ENCODE measurements around the gene NEGR1. TPM values are rescaled to one million over a fixed set of nuclear protein-coding genes. Genes with fewer than 3 reads are reported as not detected.

The NEGR1 gene
- total RNA-seq, 1 experiment from 2014 or later, result 2.9 TPM

DNA sequence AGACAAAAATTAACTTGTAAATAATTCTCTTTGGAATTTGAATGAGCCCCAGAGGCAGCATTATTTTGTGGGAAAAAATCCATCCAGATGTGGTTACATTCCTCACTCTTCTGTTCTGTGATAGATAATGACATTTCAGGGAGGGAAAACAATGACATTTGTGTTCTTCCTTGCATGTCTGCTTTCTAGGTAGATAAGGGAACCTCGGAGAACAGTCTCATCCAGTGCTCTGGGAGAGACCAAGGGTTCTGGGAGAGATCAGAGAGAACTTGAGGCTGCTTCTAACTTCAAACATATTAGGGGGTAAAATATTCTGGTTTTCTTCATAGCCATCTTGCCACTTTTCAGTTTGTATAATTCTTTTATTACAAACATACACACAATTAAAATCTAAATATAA, 269.2 kb downstream of the NEGR1 start (continued):
- TF ChIP-seq, protein P1, sequence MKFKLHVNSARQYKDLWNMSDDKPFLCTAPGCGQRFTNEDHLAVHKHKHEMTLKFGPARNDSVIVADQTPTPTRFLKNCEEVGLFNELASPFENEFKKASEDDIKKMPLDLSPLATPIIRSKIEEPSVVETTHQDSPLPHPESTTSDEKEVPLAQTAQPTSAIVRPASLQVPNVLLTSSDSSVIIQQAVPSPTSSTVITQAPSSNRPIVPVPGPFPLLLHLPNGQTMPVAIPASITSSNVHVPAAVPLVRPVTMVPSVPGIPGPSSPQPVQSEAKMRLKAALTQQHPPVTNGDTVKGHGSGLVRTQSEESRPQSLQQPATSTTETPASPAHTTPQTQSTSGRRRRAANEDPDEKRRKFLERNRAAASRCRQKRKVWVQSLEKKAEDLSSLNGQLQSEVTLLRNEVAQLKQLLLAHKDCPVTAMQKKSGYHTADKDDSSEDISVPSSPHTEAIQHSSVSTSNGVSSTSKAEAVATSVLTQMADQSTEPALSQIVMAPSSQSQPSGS (CRISPR knock-in tag; IDR thresholded peaks at IDR 0.05; ENCODE audit: borderline replicate concordance, low read depth), result no peak
- TF ChIP-seq, protein P2, sequence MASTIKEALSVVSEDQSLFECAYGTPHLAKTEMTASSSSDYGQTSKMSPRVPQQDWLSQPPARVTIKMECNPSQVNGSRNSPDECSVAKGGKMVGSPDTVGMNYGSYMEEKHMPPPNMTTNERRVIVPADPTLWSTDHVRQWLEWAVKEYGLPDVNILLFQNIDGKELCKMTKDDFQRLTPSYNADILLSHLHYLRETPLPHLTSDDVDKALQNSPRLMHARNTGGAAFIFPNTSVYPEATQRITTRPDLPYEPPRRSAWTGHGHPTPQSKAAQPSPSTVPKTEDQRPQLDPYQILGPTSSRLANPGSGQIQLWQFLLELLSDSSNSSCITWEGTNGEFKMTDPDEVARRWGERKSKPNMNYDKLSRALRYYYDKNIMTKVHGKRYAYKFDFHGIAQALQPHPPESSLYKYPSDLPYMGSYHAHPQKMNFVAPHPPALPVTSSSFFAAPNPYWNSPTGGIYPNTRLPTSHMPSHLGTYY (CRISPR knock-in tag; IDR thresholded peaks at IDR 0.05), result no peak
- TF ChIP-seq NR1H2 (CRISPR knock-in tag; IDR thresholded peaks at IDR 0.05), result no peak
- no peak for TF ChIP-seq MXD4 (CRISPR knock-in tag; IDR thresholded peaks at IDR 0.05; ENCODE audit: borderline replicate concordance)
- TF ChIP-seq SOX15 (CRISPR knock-in tag; IDR thresholded peaks at IDR 0.05), result no peak
- TF ChIP-seq NR2C2 (CRISPR knock-in tag; IDR thresholded peaks at IDR 0.05), result no peak
- TF ChIP-seq TCF7 (CRISPR knock-in tag; IDR thresholded peaks at IDR 0.05; ENCODE audit: low read depth), result no peak
- TF ChIP-seq, protein P3, sequence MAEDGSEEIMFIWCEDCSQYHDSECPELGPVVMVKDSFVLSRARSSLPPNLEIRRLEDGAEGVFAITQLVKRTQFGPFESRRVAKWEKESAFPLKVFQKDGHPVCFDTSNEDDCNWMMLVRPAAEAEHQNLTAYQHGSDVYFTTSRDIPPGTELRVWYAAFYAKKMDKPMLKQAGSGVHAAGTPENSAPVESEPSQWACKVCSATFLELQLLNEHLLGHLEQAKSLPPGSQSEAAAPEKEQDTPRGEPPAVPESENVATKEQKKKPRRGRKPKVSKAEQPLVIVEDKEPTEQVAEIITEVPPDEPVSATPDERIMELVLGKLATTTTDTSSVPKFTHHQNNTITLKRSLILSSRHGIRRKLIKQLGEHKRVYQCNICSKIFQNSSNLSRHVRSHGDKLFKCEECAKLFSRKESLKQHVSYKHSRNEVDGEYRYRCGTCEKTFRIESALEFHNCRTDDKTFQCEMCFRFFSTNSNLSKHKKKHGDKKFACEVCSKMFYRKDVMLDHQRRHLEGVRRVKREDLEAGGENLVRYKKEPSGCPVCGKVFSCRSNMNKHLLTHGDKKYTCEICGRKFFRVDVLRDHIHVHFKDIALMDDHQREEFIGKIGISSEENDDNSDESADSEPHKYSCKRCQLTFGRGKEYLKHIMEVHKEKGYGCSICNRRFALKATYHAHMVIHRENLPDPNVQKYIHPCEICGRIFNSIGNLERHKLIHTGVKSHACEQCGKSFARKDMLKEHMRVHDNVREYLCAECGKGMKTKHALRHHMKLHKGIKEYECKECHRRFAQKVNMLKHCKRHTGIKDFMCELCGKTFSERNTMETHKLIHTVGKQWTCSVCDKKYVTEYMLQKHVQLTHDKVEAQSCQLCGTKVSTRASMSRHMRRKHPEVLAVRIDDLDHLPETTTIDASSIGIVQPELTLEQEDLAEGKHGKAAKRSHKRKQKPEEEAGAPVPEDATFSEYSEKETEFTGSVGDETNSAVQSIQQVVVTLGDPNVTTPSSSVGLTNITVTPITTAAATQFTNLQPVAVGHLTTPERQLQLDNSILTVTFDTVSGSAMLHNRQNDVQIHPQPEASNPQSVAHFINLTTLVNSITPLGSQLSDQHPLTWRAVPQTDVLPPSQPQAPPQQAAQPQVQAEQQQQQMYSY (CRISPR knock-in tag; IDR thresholded peaks at IDR 0.05), result no peak
- no peak for TF ChIP-seq NFE2L1 (CRISPR knock-in tag; IDR thresholded peaks at IDR 0.05)

DNA sequence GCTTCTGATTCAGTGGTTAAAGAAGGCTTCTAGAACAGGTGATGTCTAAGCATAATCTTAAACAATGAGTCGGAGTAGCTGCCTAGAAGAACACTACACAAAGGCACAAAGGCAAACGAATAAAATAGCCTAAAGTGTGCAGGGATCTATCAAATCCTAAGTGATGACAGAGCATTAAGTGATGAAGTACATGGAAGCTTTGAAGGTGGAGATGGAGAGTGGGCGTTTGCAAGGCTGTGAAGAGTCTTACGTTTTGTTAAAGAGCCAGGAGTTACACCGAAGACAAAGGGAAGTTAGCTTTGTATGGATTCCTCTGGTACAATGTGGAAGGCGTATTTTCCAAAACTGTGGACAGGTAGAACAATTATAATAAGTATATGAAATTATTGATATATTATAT, 270.6 kb downstream of the NEGR1 start:
- H3K36me3 Mint-ChIP-seq, result no peaks in the 10 kb centered on the region
- ChIA-PET POLR2A (no interaction called here), CTCF (interaction anchor here (0.9 kb wide), 1 partner anchor 26 kb away, joined by 4 read pairs; no protein-coding TSS in a partner anchor)
- H3K27ac Mint-ChIP-seq, result no peak overlapping the region
- no peak for DNase-seq (ENCODE audit: low spot score)
- peaks cover 19% of the 10 kb centered on the region for H3K4me1 Mint-ChIP-seq
- no peaks in the 10 kb centered on the region for H3K9me3 Mint-ChIP-seq
- no peak overlapping the region for H3K4me3 Mint-ChIP-seq
- H3K27me3 Mint-ChIP-seq (ENCODE audit: low read depth), result no peaks in the 10 kb centered on the region
- no peak for ATAC-seq
- TF ChIP-seq, protein P4, sequence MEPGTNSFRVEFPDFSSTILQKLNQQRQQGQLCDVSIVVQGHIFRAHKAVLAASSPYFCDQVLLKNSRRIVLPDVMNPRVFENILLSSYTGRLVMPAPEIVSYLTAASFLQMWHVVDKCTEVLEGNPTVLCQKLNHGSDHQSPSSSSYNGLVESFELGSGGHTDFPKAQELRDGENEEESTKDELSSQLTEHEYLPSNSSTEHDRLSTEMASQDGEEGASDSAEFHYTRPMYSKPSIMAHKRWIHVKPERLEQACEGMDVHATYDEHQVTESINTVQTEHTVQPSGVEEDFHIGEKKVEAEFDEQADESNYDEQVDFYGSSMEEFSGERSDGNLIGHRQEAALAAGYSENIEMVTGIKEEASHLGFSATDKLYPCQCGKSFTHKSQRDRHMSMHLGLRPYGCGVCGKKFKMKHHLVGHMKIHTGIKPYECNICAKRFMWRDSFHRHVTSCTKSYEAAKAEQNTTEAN (CRISPR knock-in tag; IDR thresholded peaks at IDR 0.05), result no peak
- TF ChIP-seq, protein P5, sequence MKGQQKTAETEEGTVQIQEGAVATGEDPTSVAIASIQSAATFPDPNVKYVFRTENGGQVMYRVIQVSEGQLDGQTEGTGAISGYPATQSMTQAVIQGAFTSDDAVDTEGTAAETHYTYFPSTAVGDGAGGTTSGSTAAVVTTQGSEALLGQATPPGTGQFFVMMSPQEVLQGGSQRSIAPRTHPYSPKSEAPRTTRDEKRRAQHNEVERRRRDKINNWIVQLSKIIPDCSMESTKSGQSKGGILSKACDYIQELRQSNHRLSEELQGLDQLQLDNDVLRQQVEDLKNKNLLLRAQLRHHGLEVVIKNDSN (CRISPR knock-in tag; IDR thresholded peaks at IDR 0.05), result no peak
- TF ChIP-seq FOXJ3 (CRISPR knock-in tag; IDR thresholded peaks at IDR 0.05; ENCODE audit: borderline replicate concordance) (no peak), IRF2 (CRISPR knock-in tag; IDR thresholded peaks at IDR 0.05; ENCODE audit: borderline replicate concordance, low read depth) (no peak), JUN (CRISPR knock-in tag; IDR thresholded peaks at IDR 0.05) (no peak), MXD4 (CRISPR knock-in tag; IDR thresholded peaks at IDR 0.05; ENCODE audit: borderline replicate concordance) (no peak)
- TF ChIP-seq, protein P6, sequence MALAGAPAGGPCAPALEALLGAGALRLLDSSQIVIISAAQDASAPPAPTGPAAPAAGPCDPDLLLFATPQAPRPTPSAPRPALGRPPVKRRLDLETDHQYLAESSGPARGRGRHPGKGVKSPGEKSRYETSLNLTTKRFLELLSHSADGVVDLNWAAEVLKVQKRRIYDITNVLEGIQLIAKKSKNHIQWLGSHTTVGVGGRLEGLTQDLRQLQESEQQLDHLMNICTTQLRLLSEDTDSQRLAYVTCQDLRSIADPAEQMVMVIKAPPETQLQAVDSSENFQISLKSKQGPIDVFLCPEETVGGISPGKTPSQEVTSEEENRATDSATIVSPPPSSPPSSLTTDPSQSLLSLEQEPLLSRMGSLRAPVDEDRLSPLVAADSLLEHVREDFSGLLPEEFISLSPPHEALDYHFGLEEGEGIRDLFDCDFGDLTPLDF (CRISPR knock-in tag; IDR thresholded peaks at IDR 0.05), result no peak
- TF ChIP-seq, protein P7, sequence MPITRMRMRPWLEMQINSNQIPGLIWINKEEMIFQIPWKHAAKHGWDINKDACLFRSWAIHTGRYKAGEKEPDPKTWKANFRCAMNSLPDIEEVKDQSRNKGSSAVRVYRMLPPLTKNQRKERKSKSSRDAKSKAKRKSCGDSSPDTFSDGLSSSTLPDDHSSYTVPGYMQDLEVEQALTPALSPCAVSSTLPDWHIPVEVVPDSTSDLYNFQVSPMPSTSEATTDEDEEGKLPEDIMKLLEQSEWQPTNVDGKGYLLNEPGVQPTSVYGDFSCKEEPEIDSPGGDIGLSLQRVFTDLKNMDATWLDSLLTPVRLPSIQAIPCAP (CRISPR knock-in tag; IDR thresholded peaks at IDR 0.05), result no peak
- TF ChIP-seq, protein P8, sequence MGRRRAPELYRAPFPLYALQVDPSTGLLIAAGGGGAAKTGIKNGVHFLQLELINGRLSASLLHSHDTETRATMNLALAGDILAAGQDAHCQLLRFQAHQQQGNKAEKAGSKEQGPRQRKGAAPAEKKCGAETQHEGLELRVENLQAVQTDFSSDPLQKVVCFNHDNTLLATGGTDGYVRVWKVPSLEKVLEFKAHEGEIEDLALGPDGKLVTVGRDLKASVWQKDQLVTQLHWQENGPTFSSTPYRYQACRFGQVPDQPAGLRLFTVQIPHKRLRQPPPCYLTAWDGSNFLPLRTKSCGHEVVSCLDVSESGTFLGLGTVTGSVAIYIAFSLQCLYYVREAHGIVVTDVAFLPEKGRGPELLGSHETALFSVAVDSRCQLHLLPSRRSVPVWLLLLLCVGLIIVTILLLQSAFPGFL (CRISPR knock-in tag; IDR thresholded peaks at IDR 0.05; ENCODE audit: borderline replicate concordance), result no peak
